Measurements from ENCODE around the gene ANXA11. TPM values are rescaled to one million over a fixed set of nuclear protein-coding genes. Genes with fewer than 3 reads are reported as not detected.

ANXA11 gene
- total and polyA plus RNA-seq, 9 of the 15 experiments (the other 6 are each of a cell fraction or from before 2014, with no cell fraction given) = 43.6 to 212 (median 109) TPM

- TF ChIP-seq ZNF316 (IDR thresholded peaks at IDR 0.05) (no peak), POU5F1 (IDR thresholded peaks at IDR 0.05; ENCODE audit: borderline replicate concordance, low read depth, low read length, partially characterized antibody) (no peak), CHCHD3 (CRISPR knock-in tag; IDR thresholded peaks at IDR 0.05) (no peak), LCOR (CRISPR knock-in tag; IDR thresholded peaks at IDR 0.05) (no peak), NCOA6 (IDR thresholded peaks at IDR 0.05) (no peak), MAFK (IDR thresholded peaks at IDR 0.05; ENCODE audit: low read length) (no peak), CBX1 (IDR thresholded peaks at IDR 0.05; ENCODE audit: low read depth) (no peak), FOS (IDR thresholded peaks at IDR 0.05; ENCODE audit: extremely low read depth, insufficient read length) (no peak), MTF1 (CRISPR knock-in tag; IDR thresholded peaks at IDR 0.05; ENCODE audit: borderline replicate concordance) (no peak), TRIM28 (IDR thresholded peaks at IDR 0.05) (no peak), BRD4 (IDR thresholded peaks at IDR 0.05) (no peak), ZNF318 (IDR thresholded peaks at IDR 0.05; ENCODE audit: borderline replicate concordance in 1 of 2, low read depth in 1 of 2) (no peak)
- TF ChIP-seq, protein P1, sequence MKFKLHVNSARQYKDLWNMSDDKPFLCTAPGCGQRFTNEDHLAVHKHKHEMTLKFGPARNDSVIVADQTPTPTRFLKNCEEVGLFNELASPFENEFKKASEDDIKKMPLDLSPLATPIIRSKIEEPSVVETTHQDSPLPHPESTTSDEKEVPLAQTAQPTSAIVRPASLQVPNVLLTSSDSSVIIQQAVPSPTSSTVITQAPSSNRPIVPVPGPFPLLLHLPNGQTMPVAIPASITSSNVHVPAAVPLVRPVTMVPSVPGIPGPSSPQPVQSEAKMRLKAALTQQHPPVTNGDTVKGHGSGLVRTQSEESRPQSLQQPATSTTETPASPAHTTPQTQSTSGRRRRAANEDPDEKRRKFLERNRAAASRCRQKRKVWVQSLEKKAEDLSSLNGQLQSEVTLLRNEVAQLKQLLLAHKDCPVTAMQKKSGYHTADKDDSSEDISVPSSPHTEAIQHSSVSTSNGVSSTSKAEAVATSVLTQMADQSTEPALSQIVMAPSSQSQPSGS (CRISPR knock-in tag; IDR thresholded peaks at IDR 0.05) = no peak
- CTCF ChIA-PET (ENCODE audit: low intra/inter-chr PET ratio) = no interaction called here
- WGBS (ENCODE audit: insufficient coverage, low coverage, missing lambda C conversion rate) = 2% methylated on average over 4 of the region's 4 CpGs
Measured at GRCh38 chr10:80126876-80127275, 78.5 kb downstream of the ANXA11 start.

More at GRCh38 chr10:80126876-80127275, 78.5 kb downstream of the ANXA11 start:
- Histone ChIP-seq H4K20me1 (replicated peaks; ENCODE audit: control insufficient read depth, insufficient read depth, low read length) (no peaks in the 10 kb centered on the region), H3K9ac (ENCODE audit: insufficient read depth in 1 of 2, low read depth in 2 of 2, low read length in 2 of 2) (no peak overlapping the region), H3K27me3 (ENCODE audit: control insufficient read depth in 2 of 2, insufficient read depth in 2 of 2, low read length in 2 of 2) (peaks cover 17 to 25% of the 10 kb centered on the region in 2 experiments), H3K4me1 (replicated peaks in 1 of 2; ENCODE audit: control insufficient read depth in 2 of 2, insufficient read depth in 2 of 2, low read length in 2 of 2) (no peaks in the 10 kb centered on the region), H3K4me3 (no peak overlapping the region), H3K27ac (ENCODE audit: extremely low read depth, low read depth, low read length) (no peak overlapping the region), H3K36me3 (ENCODE audit: control insufficient read depth, insufficient read depth, low read length) (no peaks in the 10 kb centered on the region), H3K79me2 (ENCODE audit: control insufficient read depth, insufficient read depth, low read length) (no peaks in the 10 kb centered on the region), H3K9me3 (replicated peaks; ENCODE audit: control insufficient read depth, insufficient read depth, low read depth, low read length) (no peaks in the 10 kb centered on the region), H3K4me2 (ENCODE audit: insufficient read depth, low read length) (no peak overlapping the region), H2AFZ (ENCODE audit: low read depth, low read length) (no peak overlapping the region), H3K9me1 (ENCODE audit: control insufficient read depth, insufficient read depth, low read length) (no peaks in the 10 kb centered on the region)
- DNase-seq (ENCODE audit: extremely low read depth in 1 of 4, low spot score in 3 of 4) (no peak), ATAC-seq (peak; percentile 18; the same call in 1 of the 3 replicates), FAIRE-seq (no peak)
- intact Hi-C loops (cut with micrococcal nuclease) = loop anchor here (10.0 kb wide), 2 partner anchors 192 to 592 kb away; no protein-coding TSS in a partner anchor
- in situ Hi-C loops (cut with MboI) = loop anchor here (10.0 kb wide), 1 partner anchor 582 kb away; no protein-coding TSS in a partner anchor
- POLR2A ChIA-PET = interaction anchor here (0.5 kb wide), 1 partner anchor 202 kb away, joined by 3 read pairs; no protein-coding TSS in a partner anchor
- no TSS peak for BruUV-seq (replicated peaks)

All from K562 (cell line).